ENCODE results near the gene SRF. TPM values are rescaled to one million over a fixed set of nuclear protein-coding genes. Genes with fewer than 3 reads are reported as not detected.
A peak's percentile ranks its signal among the peaks of the same experiment; 100 is the strongest.

SRF gene
- total RNA-seq, 1 donor from 2014 or later = 42.7 TPM

GRCh38 chr6:43213431-43213830 lies 42.4 kb downstream of the SRF start:
- H3K36me3 Mint-ChIP-seq (ENCODE audit: low read depth) = peaks cover 16% of the 10 kb centered on the region
- H3K9me3 Mint-ChIP-seq (ENCODE audit: low read depth) = no peaks in the 10 kb centered on the region
- H3K27me3 Mint-ChIP-seq (ENCODE audit: low read depth) = no peaks in the 10 kb centered on the region
- DNase-seq (ENCODE audit: low spot score) = peak; percentile 58
- H3K4me1 Mint-ChIP-seq (ENCODE audit: low read depth) = peaks cover 3% of the 10 kb centered on the region
- TF ChIP-seq, protein P1, sequence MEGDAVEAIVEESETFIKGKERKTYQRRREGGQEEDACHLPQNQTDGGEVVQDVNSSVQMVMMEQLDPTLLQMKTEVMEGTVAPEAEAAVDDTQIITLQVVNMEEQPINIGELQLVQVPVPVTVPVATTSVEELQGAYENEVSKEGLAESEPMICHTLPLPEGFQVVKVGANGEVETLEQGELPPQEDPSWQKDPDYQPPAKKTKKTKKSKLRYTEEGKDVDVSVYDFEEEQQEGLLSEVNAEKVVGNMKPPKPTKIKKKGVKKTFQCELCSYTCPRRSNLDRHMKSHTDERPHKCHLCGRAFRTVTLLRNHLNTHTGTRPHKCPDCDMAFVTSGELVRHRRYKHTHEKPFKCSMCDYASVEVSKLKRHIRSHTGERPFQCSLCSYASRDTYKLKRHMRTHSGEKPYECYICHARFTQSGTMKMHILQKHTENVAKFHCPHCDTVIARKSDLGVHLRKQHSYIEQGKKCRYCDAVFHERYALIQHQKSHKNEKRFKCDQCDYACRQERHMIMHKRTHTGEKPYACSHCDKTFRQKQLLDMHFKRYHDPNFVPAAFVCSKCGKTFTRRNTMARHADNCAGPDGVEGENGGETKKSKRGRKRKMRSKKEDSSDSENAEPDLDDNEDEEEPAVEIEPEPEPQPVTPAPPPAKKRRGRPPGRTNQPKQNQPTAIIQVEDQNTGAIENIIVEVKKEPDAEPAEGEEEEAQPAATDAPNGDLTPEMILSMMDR (IDR thresholded peaks at IDR 0.05) = no peak
- H3K27ac Mint-ChIP-seq (ENCODE audit: unreplicated experiment) = no peak overlapping the region
- no peak overlapping the region for H3K4me3 Mint-ChIP-seq (ENCODE audit: unreplicated experiment)

GRCh38 chr6:43215066-43215465 lies 44.0 kb downstream of the SRF start:
- H3K4me3 Mint-ChIP-seq (ENCODE audit: unreplicated experiment) = no peak overlapping the region

GRCh38 chr6:43216200-43216599 lies 45.1 kb downstream of the SRF start:
- Mint-ChIP-seq H3K27me3 (ENCODE audit: low read depth) (no peaks in the 10 kb centered on the region), H3K36me3 (ENCODE audit: low read depth) (peaks cover 20% of the 10 kb centered on the region), H3K4me1 (ENCODE audit: low read depth) (peaks cover 3% of the 10 kb centered on the region), H3K4me3 (ENCODE audit: unreplicated experiment) (no peak overlapping the region), H3K9me3 (ENCODE audit: low read depth) (no peaks in the 10 kb centered on the region), H3K27ac (ENCODE audit: unreplicated experiment) (no peak overlapping the region)
- TF ChIP-seq, protein P1 (IDR thresholded peaks at IDR 0.05) = no peak
- DNase-seq (ENCODE audit: low spot score) = peak; percentile 68

More at GRCh38 chr6:43215066-43215465, 44.0 kb downstream of the SRF start:
- Mint-ChIP-seq H3K9me3 (ENCODE audit: low read depth) (no peaks in the 10 kb centered on the region), H3K27me3 (ENCODE audit: low read depth) (no peaks in the 10 kb centered on the region), H3K27ac (ENCODE audit: unreplicated experiment) (no peak overlapping the region), H3K4me1 (ENCODE audit: low read depth) (peaks cover 3% of the 10 kb centered on the region), H3K36me3 (ENCODE audit: low read depth) (peaks cover 17% of the 10 kb centered on the region)
- peak; percentile 64 for DNase-seq (ENCODE audit: low spot score)
- TF ChIP-seq, protein P1 (IDR thresholded peaks at IDR 0.05) = no peak

DNA sequence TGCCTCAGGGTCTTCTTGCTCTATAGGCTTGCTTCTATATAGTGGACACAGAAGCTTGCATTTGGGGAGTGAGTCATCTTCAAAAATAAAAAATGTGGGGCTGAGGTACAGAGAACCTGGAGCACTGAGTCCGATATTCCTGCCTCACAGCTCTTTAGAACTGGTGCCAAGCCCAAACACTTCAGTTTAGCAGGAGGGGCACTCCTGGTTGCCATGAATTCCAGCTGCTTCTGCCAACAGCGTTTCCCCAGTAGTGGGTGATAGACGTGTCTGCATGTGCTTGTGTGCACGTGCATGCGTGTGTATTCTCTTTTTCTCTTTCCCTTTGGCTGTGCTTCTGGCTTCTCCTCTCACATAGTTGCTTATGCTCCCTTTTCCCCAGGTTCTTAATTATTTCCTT lies 46.3 kb downstream of the SRF start:
- H3K4me1 Mint-ChIP-seq (ENCODE audit: low read depth) = no peaks in the 10 kb centered on the region
- no peak overlapping the region for H3K27ac Mint-ChIP-seq (ENCODE audit: unreplicated experiment)
- no peaks in the 10 kb centered on the region for H3K27me3 Mint-ChIP-seq (ENCODE audit: low read depth)
- no peak for DNase-seq (ENCODE audit: low spot score)
- TF ChIP-seq, protein P1 (IDR thresholded peaks at IDR 0.05) = no peak
- peaks cover 20% of the 10 kb centered on the region for H3K36me3 Mint-ChIP-seq (ENCODE audit: low read depth)
- no peak overlapping the region for H3K4me3 Mint-ChIP-seq (ENCODE audit: unreplicated experiment)
- H3K9me3 Mint-ChIP-seq (ENCODE audit: low read depth) = no peaks in the 10 kb centered on the region

DNA sequence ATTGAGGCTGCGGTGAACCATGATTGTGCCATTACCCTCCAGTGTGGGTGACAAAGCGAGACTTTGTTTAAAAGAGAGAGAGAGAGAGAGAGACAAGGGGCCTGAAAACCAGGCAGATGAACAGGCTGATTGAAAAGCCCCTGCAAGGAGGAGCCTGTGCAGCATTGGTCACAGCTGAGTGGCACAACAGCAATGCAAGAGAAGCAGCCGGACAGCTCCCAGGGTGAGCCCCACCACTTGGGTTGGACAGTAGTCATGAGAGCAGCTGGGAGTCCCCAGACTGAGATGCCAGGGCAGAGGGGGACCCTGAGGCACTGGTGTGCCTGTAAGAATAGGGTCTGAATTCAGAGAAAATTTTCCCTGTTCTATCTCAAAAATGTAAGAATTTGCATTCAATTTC lies 48.0 kb downstream of the SRF start:
- DNase-seq (ENCODE audit: low spot score) = peak; percentile 57
- peaks cover 19% of the 10 kb centered on the region for H3K36me3 Mint-ChIP-seq (ENCODE audit: low read depth)
- TF ChIP-seq, protein P1 (IDR thresholded peaks at IDR 0.05) = no peak
- no peak overlapping the region for H3K27ac Mint-ChIP-seq (ENCODE audit: unreplicated experiment)
- H3K27me3 Mint-ChIP-seq (ENCODE audit: low read depth) = no peaks in the 10 kb centered on the region
- peaks cover 2% of the 10 kb centered on the region for H3K4me1 Mint-ChIP-seq (ENCODE audit: low read depth)
- H3K9me3 Mint-ChIP-seq (ENCODE audit: low read depth) = no peaks in the 10 kb centered on the region
- H3K4me3 Mint-ChIP-seq (ENCODE audit: unreplicated experiment) = no peak overlapping the region
